SK-N-SH (cell line): ENCODE data around the gene INPP5B. TPM values are rescaled to one million over a fixed set of nuclear protein-coding genes. Genes with fewer than 3 reads are reported as not detected.
A peak's percentile ranks its signal among the peaks of the same experiment; 100 is the strongest.

Source experiments
- CTCF ChIA-PET: fragments of 300-600, 350-600 bp; formaldehyde crosslinking; extraction: SDS; loops from one replicate; lab custom pipeline; 2021; lab: Yijun Ruan, JAX
- POLR2A ChIA-PET: fragments of 350-600 bp; sonication (Branson Sonifier 250); formaldehyde crosslinking; extraction: SDS; loops from one replicate; lab custom pipeline; 2020; ENCODE audit warnings: antibody characterized with exemption, inconsistent platforms; lab: Yijun Ruan, JAX
- DNase-seq: peaks from one replicate; pipeline ENCODE4 v3.0.0; 2012
- H2AFZ ChIP-seq: fragments of 200-600 bp; sonication (generic); 2 replicates; pipeline ENCODE4 v1.8.1; 2016; ENCODE audit warnings: antibody characterized with exemption, mild to moderate bottlenecking, low read depth
- H3F3A ChIP-seq: fragments of 200-600 bp; sonication (generic); replicated peaks from 2 replicates; pipeline ENCODE3; 2016; ENCODE audit warnings: antibody characterized with exemption, mild to moderate bottlenecking; ENCODE audit not compliant: insufficient read depth
- H3K27ac ChIP-seq, 2 experiments: fragments of 200-500 bp in 1 of 2; fragments of 200-600 bp in 1 of 2; sonication (Bioruptor generic) in 1 of 2; sonication (generic), shearing (Covaris generic) in 1 of 2; 2 replicates each; pipeline versions ENCODE4 v1.5.1 to v1.6.1; 2014 to 2016; ENCODE audit warnings: low read depth in 2 of 2, inconsistent platforms in 1 of 2, low read length in 1 of 2, mild to moderate bottlenecking in 1 of 2, mixed read lengths in 1 of 2
- H3K27me3 ChIP-seq: fragments of 200-600 bp; sonication (generic), shearing (Covaris generic); 2 replicates; pipeline ENCODE4 v1.6.1; 2016; ENCODE audit warnings: mixed run types; ENCODE audit not compliant: insufficient read depth
- H3K36me3 ChIP-seq, 2 experiments: fragments of 200-500 bp in 1 of 2; fragments of 200-600 bp in 1 of 2; sonication (Bioruptor generic) in 1 of 2; sonication (generic) in 1 of 2; replicated peaks in 1 of 2; 2 replicates each; pipeline versions ENCODE3 to v1.5.1; 2014 to 2016; ENCODE audit warnings: low read length in 1 of 2, mild to moderate bottlenecking in 1 of 2; ENCODE audit not compliant: insufficient read depth in 2 of 2, control insufficient read depth in 1 of 2
- H3K4me1 ChIP-seq, 2 experiments: fragments of 200-500 bp in 1 of 2; fragments of 200-600 bp in 1 of 2; sonication (Bioruptor generic) in 1 of 2; sonication (generic), shearing (Covaris generic) in 1 of 2; 2 replicates each; pipeline versions ENCODE4 v1.5.1 to v1.6.1; 2014 to 2016; ENCODE audit warnings: low read depth in 1 of 2, low read length in 1 of 2, mixed run types in 1 of 2; ENCODE audit not compliant: insufficient read depth in 2 of 2, control insufficient read depth in 1 of 2
- H3K4me2 ChIP-seq: fragments of 200-600 bp; sonication (generic), shearing (Covaris generic); 2 replicates; pipeline ENCODE4 v1.6.1; 2017; ENCODE audit warnings: mixed run types
- H3K4me3 ChIP-seq, 2 experiments: fragments of 200-500 bp in 1 of 2; fragments of 200-600 bp in 1 of 2; sonication (Bioruptor generic) in 1 of 2; sonication (generic), shearing (Covaris generic) in 1 of 2; 2 replicates each; pipeline versions ENCODE4 v1.5.1 to v1.8.1; 2014 to 2016; ENCODE audit warnings: low read depth in 2 of 2, inconsistent platforms in 1 of 2, low read length in 1 of 2, mild to moderate bottlenecking in 1 of 2, mixed read lengths in 1 of 2, moderate library complexity in 1 of 2
- H3K79me2 ChIP-seq: fragments of 200-600 bp; sonication (generic); 2 replicates; pipeline ENCODE4 v1.8.1; 2017; ENCODE audit warnings: mild to moderate bottlenecking; ENCODE audit not compliant: insufficient read depth
- H3K9ac ChIP-seq: fragments of 200-600 bp; sonication (generic); 2 replicates; pipeline ENCODE4 v1.6.1; 2017; ENCODE audit warnings: mixed run types
- H3K9me2 ChIP-seq: fragments of 200-600 bp; sonication (generic); 2 replicates; pipeline ENCODE4 v1.6.1; 2017; ENCODE audit warnings: mixed run types
- H3K9me3 ChIP-seq: fragments of 200-600 bp; sonication (generic); 2 replicates; pipeline ENCODE4 v1.6.1; 2017; ENCODE audit warnings: mixed run types, mild to moderate bottlenecking, moderate library complexity
- H4K20me1 ChIP-seq: fragments of 200-600 bp; sonication (generic); 2 replicates; pipeline ENCODE4 v1.6.1; 2017; ENCODE audit warnings: mild to moderate bottlenecking, mixed run types; ENCODE audit not compliant: insufficient read depth
- CHD2 ChIP-seq: fragments of 150-350 bp; IDR thresholded peaks from 2 replicates; pipeline ENCODE4 v1.6.1; 2018; ENCODE audit warnings: low read length; ENCODE audit not compliant: partially characterized antibody
- CTCF ChIP-seq: fragments of 200-600 bp; sonication (generic); IDR thresholded peaks from 2 replicates; pipeline ENCODE4 v1.6.1; 2017; ENCODE audit warnings: antibody characterized with exemption, mild to moderate bottlenecking, moderate library complexity
- ELF1 ChIP-seq: IDR thresholded peaks from 2 replicates; pipeline ENCODE4 v1.4.0; 2012
- EZH2phosphoT487 ChIP-seq: fragments of 200-600 bp; sonication (generic); IDR thresholded peaks from 2 replicates; pipeline ENCODE4 v1.6.1; 2017; ENCODE audit warnings: low read depth, mixed run types, mild to moderate bottlenecking, antibody characterized with exemption, moderate library complexity, borderline replicate concordance
- FOSL2 ChIP-seq: IDR thresholded peaks from 2 replicates; pipeline ENCODE4 v1.4.0; 2012; ENCODE audit warnings: low read depth, mild to moderate bottlenecking, moderate library complexity, borderline replicate concordance
- FOXJ3 ChIP-seq: sonication (generic); formaldehyde crosslinking; IDR thresholded peaks from 2 replicates; pipeline ENCODE4 v1.5.1; 2020; ENCODE audit warnings: mild to moderate bottlenecking, missing genetic modification reagents
- GABPA ChIP-seq: IDR thresholded peaks from 2 replicates; pipeline ENCODE4 v1.4.0; 2012; ENCODE audit warnings: low read depth, mild to moderate bottlenecking
- GATA2 ChIP-seq: sonication (generic); formaldehyde crosslinking; IDR thresholded peaks from 2 replicates; pipeline ENCODE4 v1.5.0; 2020; ENCODE audit warnings: mild to moderate bottlenecking, missing genetic modification reagents
- IRF3 ChIP-seq: fragments of 150-350 bp; IDR thresholded peaks from 2 replicates; pipeline ENCODE4 v1.6.1; 2016; ENCODE audit warnings: mild to moderate bottlenecking, low read depth, low read length
- MAX ChIP-seq: IDR thresholded peaks from 2 replicates; pipeline ENCODE4 v1.4.0; 2012; ENCODE audit warnings: low read depth
- MEF2A ChIP-seq: IDR thresholded peaks from 2 replicates; pipeline ENCODE4 v1.4.0; 2012; ENCODE audit warnings: low read depth, borderline replicate concordance
- NFIC ChIP-seq: IDR thresholded peaks from 2 replicates; pipeline ENCODE4 v1.4.0; 2012; ENCODE audit warnings: borderline replicate concordance
- PBX3 ChIP-seq: IDR thresholded peaks from 2 replicates; pipeline ENCODE4; 2012
- RCOR1 ChIP-seq: fragments of 150-350 bp; IDR thresholded peaks from 2 replicates; pipeline ENCODE4 v1.6.1; 2017; ENCODE audit warnings: antibody characterized with exemption, low read length
- REST ChIP-seq: IDR thresholded peaks from 2 replicates; pipeline ENCODE4 v1.6.1; 2012; ENCODE audit warnings: mild to moderate bottlenecking, low read depth, low read length, moderate library complexity
- RXRA ChIP-seq: IDR thresholded peaks from 2 replicates; pipeline ENCODE4 v1.4.0; 2012; ENCODE audit warnings: low read depth, mild to moderate bottlenecking, borderline replicate concordance
- SIN3A ChIP-seq: IDR thresholded peaks from 2 replicates; pipeline ENCODE4 v1.6.1; 2012; ENCODE audit warnings: low read depth, mild to moderate bottlenecking, low read length, moderate library complexity, borderline replicate concordance
- TAF1 ChIP-seq: IDR thresholded peaks from 2 replicates; pipeline ENCODE4 v1.6.1; 2012; ENCODE audit warnings: low read depth, mild to moderate bottlenecking, low read length, moderate library complexity, borderline replicate concordance
- USF1 ChIP-seq: IDR thresholded peaks from 2 replicates; pipeline ENCODE4 v1.4.0; 2012; ENCODE audit warnings: low read depth, borderline replicate concordance
- ZBTB33 ChIP-seq: IDR thresholded peaks from 2 replicates; pipeline ENCODE4 v1.4.0; 2012; ENCODE audit warnings: low read depth, borderline replicate concordance
- WGBS: methylation state at CpG from one replicate; pipeline ENCODE4 v1.1.6; 2017; ENCODE audit warnings: low lambda C conversion rate; 5-methylcytosine and 5-hydroxymethylcytosine counted together
- polyA plus RNA-seq, 3 experiments: library from polyadenylated mRNA; depleted of rRNA; stranded (reverse); fragments of >200 nt; gene quantifications; 2 replicates each; pipeline ENCODE4 v1.2.3, GENCODE V29; 2012

Gene INPP5B
- polyA plus RNA-seq (2012; rRNA removed): 10.5 and 12.3 TPM in 2 replicates
- 5.9 and 7.3 TPM in 2 replicates for polyA plus RNA-seq (2012; cell fraction: cytosol; rRNA removed)
- 20.9 and 24.8 TPM in 2 replicates for polyA plus RNA-seq (2012; cell fraction: nucleus; rRNA removed)

GRCh38 chr1:37946703-37947360, at the start of gene INPP5B:
Gene INPP5B, minus strand, starts transcription at chr1:37947053. Its CDS starts 745 bp downstream, at chr1:37946308.
- Histone ChIP-seq H3F3A (no peaks in the 10 kb centered on the region), H3K4me3 (peak within 1 kb of the TSS; percentile 65 to 78), H4K20me1 (no peaks in the 10 kb centered on the region), H3K79me2 (peaks cover 9% of the 10 kb centered on the region; the same call in 1 of the 2 replicates), H3K9me2 (no peaks in the 10 kb centered on the region), H3K27ac (peak within 1 kb of the TSS; percentile 48 to 74), H3K36me3 (no peaks in the 10 kb centered on the region), H3K4me2 (peak within 1 kb of the TSS; percentile 80), H2AFZ (peak within 1 kb of the TSS; percentile 94), H3K9ac (peak within 1 kb of the TSS; percentile 78), H3K27me3 (no peaks in the 10 kb centered on the region), H3K9me3 (no peaks in the 10 kb centered on the region), H3K4me1 (peaks cover 0 to 9% of the 10 kb centered on the region in 2 experiments; a peak in 1 of 4 replicates)
- POLR2A ChIA-PET: interaction anchor here (1.5 kb wide), 1 partner anchor 138 kb away, joined by 4 read pairs; the partner anchor contains the start of gene YRDC
- 0% methylated on average over 5 of the region's 11 CpGs for WGBS
- peak; percentile 97 for DNase-seq
- CTCF ChIA-PET: interaction anchor here (0.9 to 1.7 kb wide), 4 partner anchors 9 to 43 kb away, joined by 3 to 4 read pairs (median 4); partner anchors contain the start of gene SF3A3
- TF ChIP-seq ZBTB33 (no peak), SIN3A (peak; percentile 88), TAF1 (no peak), GATA2 (CRISPR knock-in tag) (no peak), REST (no peak), CTCF (no peak), FOXJ3 (CRISPR knock-in tag) (no peak; the same call in 1 of the 2 replicates), EZH2phosphoT487 (no peak), IRF3 (no peak), CHD2 (peak; percentile 78), USF1 (peak; percentile 76; the same call in 1 of the 2 replicates), MEF2A (no peak), GABPA (no peak; the same call in none of the 2 replicates), RCOR1 (no peak; the same call in 1 of the 2 replicates), NFIC (no peak), MAX (peak; percentile 86; the same call in 1 of the 2 replicates), RXRA (no peak), PBX3 (0 out of 2 replicates have a peak, but pooled peaks have one; percentile 4), FOSL2 (no peak), ELF1 (peak; percentile 91)
